ENCODE results near the gene GFM1. TPM values are rescaled to one million over a fixed set of nuclear protein-coding genes. Genes with fewer than 3 reads are reported as not detected.

The GFM1 gene
- total and polyA plus RNA-seq, 2 of the 13 experiments (the other 11 are each of a cell fraction or from before 2014, with no cell fraction given) = 10.5 to 59.0 TPM

DNA sequence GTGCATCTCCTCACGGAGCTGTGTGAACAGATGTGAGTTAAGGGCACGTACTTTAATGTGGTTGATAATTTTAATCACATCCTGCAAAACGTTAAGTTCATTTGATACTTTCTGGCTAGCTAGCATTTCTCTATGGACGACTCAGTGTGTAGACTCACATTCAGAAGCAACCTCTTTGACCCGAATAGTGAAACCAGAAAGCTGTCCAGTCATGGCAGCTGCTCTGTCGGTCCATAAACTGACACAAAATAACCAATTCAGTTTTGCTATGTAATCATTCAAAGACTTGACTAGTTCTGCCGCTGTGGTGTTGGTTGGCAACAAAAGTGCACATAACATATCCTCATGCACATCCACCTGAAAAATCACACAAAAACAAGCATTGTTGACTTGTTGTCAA lies 3.7 kb upstream of the GFM1 start:
- intact Hi-C loops (cut with micrococcal nuclease; ENCODE audit: unreplicated experiment) = loop anchor here (5.0 to 10.0 kb wide), 4 partner anchors 88 to 1026 kb away; partner anchors contain the start of gene MFSD1
- Histone ChIP-seq H2AFZ (ENCODE audit: low read length) (peak overlapping the region; percentile 69), H3K4me1 (ENCODE audit: insufficient read depth, low read length) (peaks cover 13% of the 10 kb centered on the region), H3K27ac (ENCODE audit: extremely low read length, insufficient read depth, low read length) (no peak overlapping the region), H3K9me3 (ENCODE audit: low read length) (no peaks in the 10 kb centered on the region), H3K4me3 (replicated peaks in 1 of 3; ENCODE audit: insufficient read depth in 1 of 3, low read depth in 2 of 3, low read length in 3 of 3) (no peak overlapping the region), H4K20me1 (ENCODE audit: insufficient read depth, low read length) (no peaks in the 10 kb centered on the region; the same call in 1 of the 2 replicates), H3K79me2 (ENCODE audit: insufficient read depth, low read length) (peaks cover 11% of the 10 kb centered on the region), H3K4me2 (ENCODE audit: low read depth, low read length) (peak overlapping the region; percentile 48; the same call in 1 of the 2 replicates), H3K27me3 (ENCODE audit: control insufficient read depth in 1 of 2, insufficient read depth in 2 of 2, low read length in 2 of 2) (no peaks in the 10 kb centered on the region; a peak in 1 of 5 replicates), H3K9ac (ENCODE audit: insufficient read depth, low read depth, low read length) (no peak overlapping the region), H3K36me3 (replicated peaks in 1 of 2; ENCODE audit: control insufficient read depth in 1 of 2, insufficient read depth in 2 of 2, low read length in 2 of 2) (no peaks in the 10 kb centered on the region)
- FAIRE-seq = no peak
- in situ Hi-C loops (cut with HindIII; ENCODE audit: extremely low pct_ligation_motif_present, low pct_unique_long_range_greater_than_20kb) = loop anchor here (5.0 kb wide), 1 partner anchor 103 kb away; no protein-coding TSS in a partner anchor
- no peak for ATAC-seq
- 39% methylated on average over 7 of the region's 7 CpGs for WGBS (ENCODE audit: low lambda C conversion rate)
- POLR2A ChIA-PET = no interaction called here
- TF ChIP-seq PLRG1 (conservative IDR thresholded peaks at IDR 0.05) (no peak), REXO4 (CRISPR knock-in tag; IDR thresholded peaks at IDR 0.05; ENCODE audit: borderline replicate concordance) (no peak)
- TF ChIP-seq, protein P1, sequence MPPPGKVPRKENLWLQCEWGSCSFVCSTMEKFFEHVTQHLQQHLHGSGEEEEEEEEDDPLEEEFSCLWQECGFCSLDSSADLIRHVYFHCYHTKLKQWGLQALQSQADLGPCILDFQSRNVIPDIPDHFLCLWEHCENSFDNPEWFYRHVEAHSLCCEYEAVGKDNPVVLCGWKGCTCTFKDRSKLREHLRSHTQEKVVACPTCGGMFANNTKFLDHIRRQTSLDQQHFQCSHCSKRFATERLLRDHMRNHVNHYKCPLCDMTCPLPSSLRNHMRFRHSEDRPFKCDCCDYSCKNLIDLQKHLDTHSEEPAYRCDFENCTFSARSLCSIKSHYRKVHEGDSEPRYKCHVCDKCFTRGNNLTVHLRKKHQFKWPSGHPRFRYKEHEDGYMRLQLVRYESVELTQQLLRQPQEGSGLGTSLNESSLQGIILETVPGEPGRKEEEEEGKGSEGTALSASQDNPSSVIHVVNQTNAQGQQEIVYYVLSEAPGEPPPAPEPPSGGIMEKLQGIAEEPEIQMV (CRISPR knock-in tag; IDR thresholded peaks at IDR 0.05; ENCODE audit: low read depth) = no peak
- no TSS peak for BruUV-seq (replicated peaks)
- DNase-seq (ENCODE audit: low spot score) = no peak
- CTCF ChIA-PET (ENCODE audit: low intra/inter-chr PET ratio, low total read pairs) = no interaction called here

DNA sequence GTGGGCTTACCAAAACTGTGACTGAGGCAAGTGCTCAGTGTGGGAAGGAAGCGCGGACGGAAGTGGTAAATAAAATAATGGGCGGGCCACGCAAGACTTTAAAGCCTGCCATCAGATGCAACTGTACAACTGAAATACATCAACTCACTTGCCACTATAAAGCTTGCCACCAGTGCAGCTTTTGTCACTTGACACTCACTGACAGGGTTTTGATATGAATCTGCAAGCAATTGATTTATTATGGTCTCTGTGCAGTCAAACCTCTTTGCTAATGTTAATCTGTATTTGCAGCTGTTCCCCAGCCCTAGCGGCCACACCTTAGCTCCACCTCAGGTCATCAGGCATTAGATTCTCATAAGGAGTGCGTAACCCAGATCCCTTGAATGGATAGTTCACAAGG lies 2.3 kb upstream of the GFM1 start:
- no peak for ATAC-seq
- no peak overlapping the region for H3K9ac ChIP-seq (ENCODE audit: insufficient read depth, low read depth, low read length)
- no peak for FAIRE-seq
- peaks cover 2 to 5% of the 10 kb centered on the region in 2 experiments; a peak in 2 of 5 replicates for H3K36me3 ChIP-seq (replicated peaks in 1 of 2; ENCODE audit: control insufficient read depth in 1 of 2, insufficient read depth in 2 of 2, low read length in 2 of 2)
- in situ Hi-C loops (cut with HindIII; ENCODE audit: extremely low pct_ligation_motif_present, low pct_unique_long_range_greater_than_20kb) = loop anchor here (5.0 kb wide), 1 partner anchor 105 kb away; no protein-coding TSS in a partner anchor
- no peak overlapping the region for H3K4me3 ChIP-seq (replicated peaks in 1 of 3; ENCODE audit: insufficient read depth in 1 of 3, low read depth in 2 of 3, low read length in 3 of 3)
- H3K4me1 ChIP-seq (ENCODE audit: insufficient read depth, low read length) = peaks cover 23% of the 10 kb centered on the region
- peaks cover 23% of the 10 kb centered on the region for H3K79me2 ChIP-seq (ENCODE audit: insufficient read depth, low read length)
- H3K9me3 ChIP-seq (ENCODE audit: low read length) = no peaks in the 10 kb centered on the region
- 88% methylated on average over 7 of the region's 7 CpGs for WGBS (ENCODE audit: low lambda C conversion rate)
- BruUV-seq (replicated peaks) = no TSS peak
- ChIA-PET POLR2A (no interaction called here), CTCF (ENCODE audit: low intra/inter-chr PET ratio, low total read pairs) (interaction anchor here (0.6 kb wide), 1 partner anchor 129 kb away, joined by 3 read pairs; no protein-coding TSS in a partner anchor)
- no peaks in the 10 kb centered on the region; the same call in 1 of the 2 replicates for H4K20me1 ChIP-seq (ENCODE audit: insufficient read depth, low read length)
- no peak overlapping the region for H3K27ac ChIP-seq (ENCODE audit: extremely low read length, insufficient read depth, low read length)
- no peak overlapping the region for H2AFZ ChIP-seq (ENCODE audit: low read length)
- H3K27me3 ChIP-seq (ENCODE audit: control insufficient read depth in 1 of 2, insufficient read depth in 2 of 2, low read length in 2 of 2) = no peaks in the 10 kb centered on the region; a peak in 1 of 5 replicates
- DNase-seq (ENCODE audit: low spot score) = no peak
- intact Hi-C loops (cut with micrococcal nuclease; ENCODE audit: unreplicated experiment) = loop anchor here (5.0 to 10.0 kb wide), 4 partner anchors 90 to 1027 kb away; partner anchors contain the start of gene MFSD1
- no peak overlapping the region for H3K4me2 ChIP-seq (ENCODE audit: low read depth, low read length)
- TF ChIP-seq ZNF740 (CRISPR knock-in tag; IDR thresholded peaks at IDR 0.05) (no peak), ZBTB37 (CRISPR knock-in tag; IDR thresholded peaks at IDR 0.05) (no peak), HDAC6 (IDR thresholded peaks at IDR 0.05; ENCODE audit: low read depth, low read length) (no peak), MXD4 (CRISPR knock-in tag; IDR thresholded peaks at IDR 0.05) (no peak), RFX5 (IDR thresholded peaks at IDR 0.05; ENCODE audit: low read depth, low read length) (no peak), U2AF2 (IDR thresholded peaks at IDR 0.05; ENCODE audit: low read depth, low read length) (no peak), ARNT (IDR thresholded peaks at IDR 0.05) (no peak), ZNF629 (CRISPR knock-in tag; conservative IDR thresholded peaks at IDR 0.05) (no peak)
- TF ChIP-seq, protein P2, sequence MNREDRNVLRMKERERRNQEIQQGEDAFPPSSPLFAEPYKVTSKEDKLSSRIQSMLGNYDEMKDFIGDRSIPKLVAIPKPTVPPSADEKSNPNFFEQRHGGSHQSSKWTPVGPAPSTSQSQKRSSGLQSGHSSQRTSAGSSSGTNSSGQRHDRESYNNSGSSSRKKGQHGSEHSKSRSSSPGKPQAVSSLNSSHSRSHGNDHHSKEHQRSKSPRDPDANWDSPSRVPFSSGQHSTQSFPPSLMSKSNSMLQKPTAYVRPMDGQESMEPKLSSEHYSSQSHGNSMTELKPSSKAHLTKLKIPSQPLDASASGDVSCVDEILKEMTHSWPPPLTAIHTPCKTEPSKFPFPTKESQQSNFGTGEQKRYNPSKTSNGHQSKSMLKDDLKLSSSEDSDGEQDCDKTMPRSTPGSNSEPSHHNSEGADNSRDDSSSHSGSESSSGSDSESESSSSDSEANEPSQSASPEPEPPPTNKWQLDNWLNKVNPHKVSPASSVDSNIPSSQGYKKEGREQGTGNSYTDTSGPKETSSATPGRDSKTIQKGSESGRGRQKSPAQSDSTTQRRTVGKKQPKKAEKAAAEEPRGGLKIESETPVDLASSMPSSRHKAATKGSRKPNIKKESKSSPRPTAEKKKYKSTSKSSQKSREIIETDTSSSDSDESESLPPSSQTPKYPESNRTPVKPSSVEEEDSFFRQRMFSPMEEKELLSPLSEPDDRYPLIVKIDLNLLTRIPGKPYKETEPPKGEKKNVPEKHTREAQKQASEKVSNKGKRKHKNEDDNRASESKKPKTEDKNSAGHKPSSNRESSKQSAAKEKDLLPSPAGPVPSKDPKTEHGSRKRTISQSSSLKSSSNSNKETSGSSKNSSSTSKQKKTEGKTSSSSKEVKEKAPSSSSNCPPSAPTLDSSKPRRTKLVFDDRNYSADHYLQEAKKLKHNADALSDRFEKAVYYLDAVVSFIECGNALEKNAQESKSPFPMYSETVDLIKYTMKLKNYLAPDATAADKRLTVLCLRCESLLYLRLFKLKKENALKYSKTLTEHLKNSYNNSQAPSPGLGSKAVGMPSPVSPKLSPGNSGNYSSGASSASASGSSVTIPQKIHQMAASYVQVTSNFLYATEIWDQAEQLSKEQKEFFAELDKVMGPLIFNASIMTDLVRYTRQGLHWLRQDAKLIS (CRISPR knock-in tag; IDR thresholded peaks at IDR 0.05) = no peak
